B cell (primary cell): ENCODE measurements around the gene MED8.

Experiments
- CTCF ChIP-seq: fragments of 200-600 bp; IDR thresholded peaks from one replicate; pipeline ENCODE4 v1.8.0; 2022; ENCODE audit warnings: antibody characterized with exemption, mild to moderate bottlenecking
- EZH2 ChIP-seq: IDR thresholded peaks from 2 replicates; pipeline ENCODE4 v1.6.1; 2012; ENCODE audit warnings: borderline replicate concordance, low read depth, mild to moderate bottlenecking, moderate library complexity, low read length; ENCODE audit not compliant: insufficient read depth, poor library complexity, severe bottlenecking

GRCh38 chr1:43437031-43437973, 47.7 kb upstream of the MED8 start:
- no peak for TF ChIP-seq EZH2
- TF ChIP-seq CTCF = no peak
